ENCODE measurements around the gene L3MBTL4.

DNA sequence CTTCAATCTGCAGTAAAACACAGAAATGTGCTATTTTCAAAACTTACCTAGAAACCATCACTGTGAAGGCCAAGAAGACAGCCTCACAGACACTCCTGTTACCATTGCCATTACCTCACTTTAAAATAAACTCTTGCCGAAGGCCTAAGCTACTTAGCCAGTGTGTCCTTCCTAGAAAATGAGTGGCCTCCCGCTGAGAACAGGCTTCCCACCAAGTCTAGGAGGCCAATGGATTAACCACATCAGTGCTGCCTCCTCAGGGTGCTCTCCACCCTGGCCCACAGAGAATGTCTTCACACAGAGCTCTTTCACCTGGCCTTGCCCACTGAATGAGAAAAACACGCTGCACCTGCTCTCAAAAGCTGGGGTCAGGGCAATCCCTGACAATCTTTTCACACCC lies 47.5 kb downstream of the L3MBTL4 start:
- TF ChIP-seq, protein P1, sequence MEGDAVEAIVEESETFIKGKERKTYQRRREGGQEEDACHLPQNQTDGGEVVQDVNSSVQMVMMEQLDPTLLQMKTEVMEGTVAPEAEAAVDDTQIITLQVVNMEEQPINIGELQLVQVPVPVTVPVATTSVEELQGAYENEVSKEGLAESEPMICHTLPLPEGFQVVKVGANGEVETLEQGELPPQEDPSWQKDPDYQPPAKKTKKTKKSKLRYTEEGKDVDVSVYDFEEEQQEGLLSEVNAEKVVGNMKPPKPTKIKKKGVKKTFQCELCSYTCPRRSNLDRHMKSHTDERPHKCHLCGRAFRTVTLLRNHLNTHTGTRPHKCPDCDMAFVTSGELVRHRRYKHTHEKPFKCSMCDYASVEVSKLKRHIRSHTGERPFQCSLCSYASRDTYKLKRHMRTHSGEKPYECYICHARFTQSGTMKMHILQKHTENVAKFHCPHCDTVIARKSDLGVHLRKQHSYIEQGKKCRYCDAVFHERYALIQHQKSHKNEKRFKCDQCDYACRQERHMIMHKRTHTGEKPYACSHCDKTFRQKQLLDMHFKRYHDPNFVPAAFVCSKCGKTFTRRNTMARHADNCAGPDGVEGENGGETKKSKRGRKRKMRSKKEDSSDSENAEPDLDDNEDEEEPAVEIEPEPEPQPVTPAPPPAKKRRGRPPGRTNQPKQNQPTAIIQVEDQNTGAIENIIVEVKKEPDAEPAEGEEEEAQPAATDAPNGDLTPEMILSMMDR (IDR thresholded peaks at IDR 0.05) = no peak
- no peak for TF ChIP-seq TCF7L2 (IDR thresholded peaks at IDR 0.05; ENCODE audit: low read depth, low read length)
- TF ChIP-seq POLR2AphosphoS5 (IDR thresholded peaks at IDR 0.05; ENCODE audit: low read depth, low read length) = no peak

Measured in Panc1 (cell line).